SKM-1 treated with dmso at 0.1 percent for 144 hours (cell line): ENCODE measurements around the gene PPP1R16B.
A peak's percentile ranks its signal among the peaks of the same experiment; 100 is the strongest.
"Not testable (repeated sequence)": the region's sequence is repeated elsewhere in the genome, so short reads cannot be mapped to it uniquely, and the experiment has no call there.

Source experiments
- DNase-seq: peaks from one replicate; lab custom pipeline; 2025; ENCODE audit not compliant: unreplicated experiment; lab: John Stamatoyannopoulos, UW

The PPP1R16B gene

GRCh38 chr20:38843346-38843745 lies 37.8 kb downstream of the PPP1R16B start:
- DNase-seq: no peak

DNA sequence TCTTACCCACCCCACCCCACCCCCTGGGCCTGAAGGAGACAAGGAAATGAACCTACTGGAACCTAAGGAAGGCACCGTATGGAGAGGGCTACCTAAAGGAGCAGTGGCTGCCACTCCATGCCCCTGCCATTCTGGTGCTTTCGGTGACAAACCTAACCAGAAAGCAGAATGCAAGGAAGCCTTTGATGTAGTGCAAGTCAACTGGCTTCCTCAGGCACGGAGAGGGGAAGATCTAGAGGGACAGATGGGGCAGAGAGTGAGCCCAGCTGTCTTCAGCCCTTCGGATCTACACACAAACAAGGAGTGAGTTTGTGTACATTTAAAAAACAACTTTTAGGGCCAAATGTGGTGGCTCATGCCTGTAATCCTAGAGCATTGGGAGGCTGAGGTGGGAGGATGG lies 39.5 kb downstream of the PPP1R16B start:
- DNase-seq: no peak

DNA sequence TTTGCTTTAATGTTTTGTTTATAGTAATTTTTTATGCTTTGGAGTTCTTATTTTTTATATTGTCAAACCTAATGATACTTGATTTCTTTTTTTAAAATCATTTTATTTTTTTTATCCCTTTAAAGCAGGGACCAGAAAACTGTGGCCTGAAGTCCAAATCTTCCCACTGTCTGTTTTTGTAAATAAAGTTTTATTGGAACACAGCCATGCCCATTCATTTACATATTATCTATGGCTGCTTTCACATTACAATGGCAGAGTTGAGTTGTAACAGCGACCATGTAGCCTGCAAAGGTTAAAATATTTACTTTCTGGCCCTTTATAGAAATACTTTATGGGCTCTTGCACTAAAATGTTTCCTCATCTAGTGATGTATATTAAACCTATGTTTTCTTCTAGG lies 42.3 kb downstream of the PPP1R16B start:
- no peak for DNase-seq

- DNase-seq: no peak
Measured at GRCh38 chr20:38853759-38854158, 48.3 kb downstream of the PPP1R16B start.

DNA sequence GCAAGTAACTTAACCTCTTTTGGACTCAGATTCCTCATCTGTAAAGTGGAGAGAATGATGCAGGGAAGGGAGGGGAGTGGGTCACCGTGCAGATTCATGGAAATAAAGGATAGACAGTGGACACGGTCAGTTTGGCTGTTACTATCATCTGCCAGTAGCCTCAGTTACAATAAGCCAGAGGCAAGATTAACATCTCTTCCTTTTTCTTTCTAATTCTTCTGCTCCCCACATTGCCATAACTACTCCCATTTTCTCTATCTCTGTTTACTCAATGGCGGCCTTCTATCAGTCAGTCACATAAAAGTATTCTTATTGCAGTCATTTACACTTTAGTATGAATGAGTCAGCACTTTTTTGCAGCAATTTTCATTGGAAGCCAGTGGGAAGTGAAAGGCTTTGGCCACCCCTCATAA lies 49.2 kb downstream of the PPP1R16B start:
- DNase-seq: no peak

GRCh38 chr20:38855356-38855755 lies 49.9 kb downstream of the PPP1R16B start:
- DNase-seq: no peak

DNA sequence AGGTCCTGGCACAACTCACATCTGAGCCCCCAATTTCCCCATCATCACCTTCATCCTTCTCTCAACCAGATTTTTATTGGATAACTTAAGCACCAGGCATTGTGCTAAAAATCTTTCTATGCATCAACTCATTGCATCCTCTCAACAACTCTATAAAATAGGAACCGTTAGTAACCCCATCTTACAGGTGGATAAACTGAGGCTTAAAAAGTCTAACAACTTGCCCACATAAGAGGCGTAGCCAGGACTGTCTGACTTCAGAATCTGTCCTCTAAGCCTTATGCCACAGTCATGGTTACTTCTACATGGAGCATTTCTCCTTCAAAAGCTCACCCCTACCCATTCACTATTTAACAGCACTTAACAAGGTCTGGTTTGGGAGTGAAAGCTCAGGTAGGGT lies 51.1 kb downstream of the PPP1R16B start:
- DNase-seq: no peak

- DNase-seq: no peak
Measured at GRCh38 chr20:38857703-38858102, 52.2 kb downstream of the PPP1R16B start.

DNA sequence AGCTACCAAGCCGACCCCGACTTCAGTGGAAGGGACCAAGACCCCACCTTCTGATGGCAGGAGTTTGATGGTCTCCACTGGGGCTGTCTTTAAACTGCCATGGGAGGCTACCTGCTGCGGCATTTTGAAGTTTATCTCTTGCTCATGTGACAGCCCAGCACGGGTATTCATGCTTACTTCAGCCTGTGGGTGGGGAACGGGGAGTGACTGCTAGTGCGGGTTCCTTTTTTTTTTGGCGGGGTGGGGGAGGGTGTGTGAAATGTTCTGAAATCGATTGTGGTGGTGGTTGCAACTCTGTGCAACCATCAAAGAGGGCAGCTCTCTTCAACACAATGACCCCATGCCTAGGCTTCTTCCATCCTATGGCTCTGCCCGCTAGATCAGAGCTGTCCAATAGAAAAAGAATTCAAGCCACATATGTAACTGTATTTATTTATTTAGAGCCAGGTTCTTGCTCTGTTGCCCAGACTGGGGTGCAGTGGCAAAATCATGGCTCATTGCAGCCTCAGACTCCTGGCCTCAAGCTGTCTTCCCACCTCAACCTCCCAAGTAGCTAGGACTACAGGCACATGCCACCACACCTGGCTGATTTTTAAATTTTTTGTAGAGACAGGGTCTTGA lies 53.7 kb downstream of the PPP1R16B start:
- DNase-seq: peak; percentile 78

DNA sequence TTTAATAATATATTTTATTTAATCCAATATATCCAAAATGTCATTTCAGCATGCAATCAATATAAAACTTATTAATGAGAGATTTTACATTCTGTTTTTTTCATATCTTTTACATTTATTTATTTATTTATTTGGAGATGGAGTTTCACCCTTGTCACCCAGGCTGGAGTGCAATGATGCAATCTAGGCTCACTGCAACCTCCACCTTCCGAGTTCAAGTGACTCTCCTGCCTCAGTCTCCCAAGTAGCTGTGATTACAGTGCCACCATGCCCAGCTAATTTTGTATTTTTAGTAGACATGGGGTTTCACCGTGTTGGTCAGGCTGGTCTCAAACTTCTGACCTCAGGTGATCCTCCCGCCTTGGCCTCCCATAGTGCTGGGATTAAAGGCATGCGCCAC lies 54.4 kb downstream of the PPP1R16B start:
- not testable (repeated sequence) for DNase-seq

DNA sequence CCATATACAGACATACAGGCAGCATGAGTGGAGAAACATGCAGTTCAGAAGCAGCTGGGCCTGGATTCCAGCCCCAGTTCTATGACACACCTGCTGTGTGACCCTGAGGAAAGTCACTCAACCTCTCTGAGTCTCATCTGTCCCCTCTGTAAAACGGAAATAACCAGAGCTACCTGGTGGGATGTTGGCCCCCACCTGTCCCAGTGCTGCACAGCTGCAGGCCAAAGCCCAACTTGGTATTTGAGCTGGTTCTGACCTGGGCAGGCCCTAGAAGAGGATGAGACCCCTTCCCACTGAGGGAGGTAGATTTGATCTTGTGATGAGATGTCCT lies 55.5 kb downstream of the PPP1R16B start:
- DNase-seq: no peak

- no peak for DNase-seq
Measured at GRCh38 chr20:38862226-38862625, 56.7 kb downstream of the PPP1R16B start.

DNA sequence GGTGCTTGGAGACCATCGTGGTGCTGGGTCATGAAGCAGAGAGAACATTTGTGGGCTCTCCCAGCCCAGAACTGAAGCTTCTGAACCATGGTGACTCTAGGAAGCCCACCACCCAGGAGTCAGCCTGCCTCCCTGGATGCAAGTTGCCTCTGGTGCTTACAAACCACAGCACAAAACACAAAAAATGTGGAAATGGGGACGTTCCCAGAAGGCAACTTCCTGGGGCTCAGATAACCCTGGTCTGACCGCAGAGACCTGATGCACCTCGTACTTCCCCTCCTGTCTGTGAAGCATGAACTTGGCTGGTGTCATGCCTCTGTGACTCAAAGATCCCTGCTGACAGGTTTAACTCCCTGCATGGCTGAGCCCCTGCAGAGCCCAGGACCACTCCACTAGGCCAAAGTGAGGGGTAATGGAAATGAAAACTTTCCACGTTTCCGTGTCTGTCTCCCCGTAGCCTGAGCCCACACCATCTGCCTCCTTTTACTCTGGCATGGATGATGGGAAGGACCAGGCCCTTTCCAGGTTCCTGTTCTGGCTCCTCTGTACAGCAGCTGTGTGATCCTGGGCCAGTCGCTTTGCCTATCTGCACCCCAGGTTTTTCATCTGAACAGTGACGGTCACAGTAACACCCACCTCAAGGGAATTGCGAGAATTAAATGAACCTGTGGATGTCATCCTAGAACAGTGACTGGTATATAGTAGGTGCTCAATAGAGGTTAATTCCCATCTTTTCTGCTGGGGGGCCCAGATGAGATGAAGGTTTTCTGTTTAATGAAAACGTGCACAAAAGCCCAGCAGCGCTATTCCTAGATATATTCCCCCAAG lies 57.7 kb downstream of the PPP1R16B start:
- DNase-seq: peak; percentile 84

DNA sequence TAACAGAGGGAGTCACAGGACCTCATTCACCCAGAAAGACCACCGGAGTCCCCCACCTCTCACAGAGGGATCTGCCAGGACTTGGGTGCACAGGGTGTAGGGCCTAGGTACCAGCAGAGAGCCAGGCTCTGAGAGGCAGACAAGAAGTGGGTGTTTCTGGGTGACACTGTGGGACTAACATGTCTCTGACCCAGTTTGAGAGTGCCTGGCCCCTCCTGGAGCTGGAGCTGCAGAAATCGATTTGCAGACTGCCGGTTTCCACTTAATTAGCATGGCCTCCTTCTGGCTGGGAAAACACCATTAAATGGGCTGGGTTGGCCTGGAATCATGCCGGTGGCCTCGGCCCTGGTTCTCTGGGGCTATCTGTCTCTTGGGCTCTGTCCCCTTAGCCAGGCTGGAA lies 59.2 kb downstream of the PPP1R16B start:
- no peak for DNase-seq

DNA sequence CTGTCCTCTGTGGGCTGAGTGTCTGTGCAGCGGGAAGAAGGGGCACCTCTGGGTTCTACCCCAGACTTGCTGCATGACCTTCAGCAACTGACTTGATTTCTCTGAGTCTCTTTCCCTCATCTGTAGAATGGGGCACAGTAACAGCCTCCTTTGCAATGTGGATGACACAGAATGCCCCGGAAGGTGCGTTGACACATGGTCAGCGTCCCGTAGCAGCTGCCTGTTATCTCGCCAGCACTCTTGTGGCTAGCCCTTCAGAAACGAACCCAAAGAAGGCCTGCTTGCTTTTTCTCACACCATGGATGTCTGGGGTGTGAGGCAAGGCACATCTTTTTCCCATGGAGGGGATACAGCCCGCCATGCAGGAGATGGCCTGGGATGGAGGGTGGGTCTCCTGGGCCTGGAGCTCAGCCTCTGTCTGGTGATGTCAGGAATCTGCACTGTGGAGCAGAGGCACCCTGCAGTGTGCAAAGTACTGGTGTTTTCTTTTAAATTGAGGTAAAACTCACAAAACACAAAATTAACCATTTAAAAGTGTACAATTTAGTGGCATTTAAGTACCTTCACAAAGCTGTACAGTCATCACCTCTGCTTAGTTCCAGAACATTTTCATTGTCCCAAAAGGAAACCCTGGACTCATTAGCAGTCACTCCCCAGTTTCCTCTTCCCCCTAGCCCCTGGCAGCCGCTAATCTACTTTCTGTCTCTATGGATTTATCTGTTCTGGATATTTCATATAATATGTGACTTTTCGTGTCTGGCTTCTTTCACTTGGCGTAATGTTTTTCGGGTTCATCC lies 61.0 kb downstream of the PPP1R16B start:
- no peak for DNase-seq

DNA sequence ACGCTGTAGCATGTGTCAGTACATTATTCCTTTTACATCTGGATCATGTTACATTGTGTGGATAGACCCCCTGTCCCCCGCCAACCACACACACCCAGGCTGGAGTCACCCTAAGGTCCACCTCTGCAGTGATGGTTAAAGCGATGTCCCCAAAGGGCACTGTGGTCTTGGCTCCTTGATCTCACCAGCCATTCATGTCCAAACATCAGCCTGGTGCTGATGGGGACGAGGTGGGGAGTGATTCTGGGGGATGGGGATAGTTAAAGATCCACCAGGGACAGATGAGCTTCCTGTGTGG lies 61.5 kb downstream of the PPP1R16B start:
- no peak for DNase-seq

- DNase-seq: no peak
Measured at GRCh38 chr20:38870733-38871559, 65.4 kb downstream of the PPP1R16B start.

DNA sequence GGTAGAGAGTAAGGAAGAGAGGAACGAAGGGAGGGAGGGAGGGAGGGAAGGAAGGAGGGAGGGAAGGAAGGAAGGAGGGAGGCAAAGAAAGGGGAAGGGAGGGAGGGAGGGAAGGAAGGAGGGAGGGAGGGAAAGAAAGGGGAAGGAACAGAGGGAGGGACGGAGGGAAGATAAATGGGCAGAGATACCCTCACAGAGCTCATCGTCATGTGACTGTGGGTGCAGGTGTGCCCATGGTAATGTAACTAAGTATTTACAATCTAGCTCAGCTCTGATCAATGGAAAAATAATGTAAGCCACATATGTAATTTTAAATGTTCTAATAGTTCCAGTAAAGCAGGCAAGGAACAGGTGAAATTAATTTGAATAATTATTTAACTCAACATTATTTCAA lies 66.1 kb downstream of the PPP1R16B start:
- no peak for DNase-seq

DNA sequence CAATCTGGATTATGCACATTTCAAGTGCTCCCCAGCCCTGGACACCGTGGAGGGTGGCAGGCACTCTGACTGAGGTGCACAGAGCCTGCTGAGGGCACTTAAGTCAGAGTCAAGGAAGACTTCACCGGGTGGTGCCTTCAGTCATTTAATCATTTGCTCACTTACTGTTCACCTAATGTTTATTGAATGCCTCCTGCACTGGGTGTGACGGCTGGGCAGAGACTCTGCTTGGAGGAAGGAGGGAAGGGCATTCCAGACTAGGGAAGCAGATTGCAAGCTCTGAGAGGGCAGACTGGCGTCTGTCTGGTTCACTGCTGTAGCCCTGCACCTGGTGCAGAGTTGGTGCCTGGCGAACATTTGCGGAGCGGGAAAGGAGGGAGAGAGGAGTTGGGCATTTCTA lies 66.5 kb downstream of the PPP1R16B start:
- no peak for DNase-seq

- no peak for DNase-seq
Measured at GRCh38 chr20:38872491-38873049, 67.1 kb downstream of the PPP1R16B start.

- no peak for DNase-seq
Measured at GRCh38 chr20:38873050-38873581, 67.6 kb downstream of the PPP1R16B start.
